GM21515 (cell line): Measurements from ENCODE around the gene CACNA1C.
"Not testable (repeated sequence)": the region's sequence is repeated elsewhere in the genome, so short reads cannot be mapped to it uniquely, and the experiment has no call there.

ENCODE experiments used
- ATAC-seq: cut with Tn5 transposase; IDR thresholded peaks from one replicate; pipeline ENCODE4 v1.9.1; 2021; ENCODE audit not compliant: unreplicated experiment

Gene CACNA1C

GRCh38 chr12:2463719-2464118 lies 410.9 kb downstream of the CACNA1C start:
- ATAC-seq = no peak

GRCh38 chr12:2465681-2466080 lies 412.9 kb downstream of the CACNA1C start:
- ATAC-seq = no peak

- ATAC-seq = no peak
These were observed 413.4 kb downstream of the CACNA1C start for GRCh38 chr12:2466211-2466610.

GRCh38 chr12:2467447-2468195 lies 414.8 kb downstream of the CACNA1C start:
- no peak for ATAC-seq

- no peak for ATAC-seq
These were observed 423.2 kb downstream of the CACNA1C start for GRCh38 chr12:2475984-2476383.

GRCh38 chr12:2477009-2477766 lies 424.4 kb downstream of the CACNA1C start:
- no peak for ATAC-seq

GRCh38 chr12:2479851-2480535 lies 427.2 kb downstream of the CACNA1C start:
- no peak for ATAC-seq

GRCh38 chr12:2481346-2481745 lies 428.6 kb downstream of the CACNA1C start:
- ATAC-seq = no peak

- no peak for ATAC-seq
These were observed 429.2 kb downstream of the CACNA1C start for GRCh38 chr12:2481951-2482350.

GRCh38 chr12:2482938-2483660 lies 430.3 kb downstream of the CACNA1C start:
- no peak for ATAC-seq

- no peak for ATAC-seq
These were observed 430.9 kb downstream of the CACNA1C start for GRCh38 chr12:2483713-2484112.

GRCh38 chr12:2484141-2484776 lies 431.5 kb downstream of the CACNA1C start:
- ATAC-seq = no peak

GRCh38 chr12:2485681-2486080 lies 432.9 kb downstream of the CACNA1C start:
- no peak for ATAC-seq

- ATAC-seq = no peak
These were observed 434.0 kb downstream of the CACNA1C start for GRCh38 chr12:2486796-2487195.

GRCh38 chr12:2487278-2487677 lies 434.5 kb downstream of the CACNA1C start:
- ATAC-seq = no peak

GRCh38 chr12:2488131-2488530 lies 435.3 kb downstream of the CACNA1C start:
- ATAC-seq = no peak

GRCh38 chr12:2488596-2488995 lies 435.8 kb downstream of the CACNA1C start:
- ATAC-seq = no peak

GRCh38 chr12:2489275-2489674 lies 436.5 kb downstream of the CACNA1C start:
- no peak for ATAC-seq

GRCh38 chr12:2490831-2491230 lies 438.0 kb downstream of the CACNA1C start:
- no peak for ATAC-seq

GRCh38 chr12:2491349-2491748 lies 438.6 kb downstream of the CACNA1C start:
- not testable (repeated sequence) for ATAC-seq

- no peak for ATAC-seq
These were observed 439.4 kb downstream of the CACNA1C start for GRCh38 chr12:2492236-2492635.
